Hematopoietic multipotent progenitor cell treated with erythropoietin and hydrocortisone succinate and interleukin-3 and kit ligand, for 4 days (in vitro differentiated cells): ENCODE results near the gene ITGAE.

ENCODE experiments used
- DNase-seq: peaks from one replicate; pipeline ENCODE4 v3.0.0-alpha.2; 2015

The ITGAE gene

DNA sequence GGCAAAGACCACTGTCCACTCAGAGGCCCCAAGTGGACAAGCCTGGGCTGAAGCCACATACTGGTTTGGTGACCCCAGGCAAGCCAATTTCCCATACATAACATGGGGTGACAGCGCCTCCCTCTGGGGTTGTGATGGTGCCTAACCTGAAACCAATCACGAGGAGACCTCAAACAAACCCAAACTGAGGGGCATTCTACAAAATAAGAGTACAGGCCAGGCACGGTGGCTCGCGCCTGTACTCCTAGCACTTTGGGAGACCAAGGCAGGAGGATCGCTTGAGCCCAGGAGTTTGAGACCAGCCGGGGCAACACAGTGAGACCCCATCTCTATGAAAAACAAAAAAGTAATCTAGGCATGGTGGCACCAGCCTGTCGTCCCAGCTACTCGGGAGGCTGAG is 108.6 kb downstream of the ITGAE start:
- DNase-seq = no peak

DNA sequence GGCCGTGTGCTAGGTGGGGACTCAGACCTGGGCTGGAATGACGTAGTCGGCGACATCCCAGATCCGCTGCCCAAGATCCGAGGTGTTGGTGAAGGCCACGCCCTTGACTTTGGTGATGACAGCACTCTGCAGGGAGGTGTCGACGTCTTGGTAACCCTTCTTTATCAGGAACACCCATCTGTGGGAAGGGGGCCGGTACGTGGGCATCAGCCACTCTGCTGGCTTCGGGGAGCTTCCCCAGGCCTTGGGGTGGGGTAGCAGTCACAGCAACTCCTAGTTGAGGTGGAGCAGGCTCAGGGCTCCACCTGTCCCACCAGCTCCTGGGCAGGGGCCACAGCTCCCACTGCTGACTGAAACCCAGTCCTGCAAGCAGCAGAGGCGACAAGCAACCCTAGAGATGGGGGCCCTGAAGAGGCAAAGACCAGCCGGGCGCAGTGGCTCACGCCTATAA is 109.3 kb downstream of the ITGAE start:
- peak; percentile 41 for DNase-seq

DNA sequence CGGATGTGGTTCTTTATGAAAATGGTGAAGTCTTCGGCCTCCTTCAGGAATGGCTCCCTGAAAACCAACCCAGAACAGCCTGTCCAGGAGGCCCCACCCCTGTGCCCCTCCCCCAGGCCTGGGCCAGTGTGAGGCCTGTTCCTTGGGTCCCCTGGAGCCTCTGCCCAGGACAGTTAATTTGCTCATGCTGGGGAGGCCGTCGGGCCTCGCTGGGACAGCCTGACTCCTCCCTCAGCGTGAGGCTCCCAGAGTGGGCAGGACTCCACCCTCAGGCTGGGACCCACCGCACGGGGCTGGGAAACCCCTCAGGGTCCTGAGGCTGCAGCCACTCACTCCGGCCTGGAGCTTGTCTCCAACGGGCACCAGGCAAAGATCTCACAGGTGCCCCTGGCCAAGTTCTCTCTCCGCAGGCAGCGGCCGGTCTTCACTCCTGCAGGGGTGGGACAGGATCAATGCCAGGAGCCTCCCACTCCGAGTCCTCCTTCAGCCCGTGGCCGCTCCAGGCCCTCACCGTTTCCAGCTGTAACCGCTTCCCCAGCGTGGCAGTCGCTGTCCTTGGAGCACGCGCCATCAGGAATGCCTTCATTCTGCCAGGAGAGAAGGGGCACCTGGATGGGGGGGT is 110.8 kb downstream of the ITGAE start:
- DNase-seq = no peak

DNA sequence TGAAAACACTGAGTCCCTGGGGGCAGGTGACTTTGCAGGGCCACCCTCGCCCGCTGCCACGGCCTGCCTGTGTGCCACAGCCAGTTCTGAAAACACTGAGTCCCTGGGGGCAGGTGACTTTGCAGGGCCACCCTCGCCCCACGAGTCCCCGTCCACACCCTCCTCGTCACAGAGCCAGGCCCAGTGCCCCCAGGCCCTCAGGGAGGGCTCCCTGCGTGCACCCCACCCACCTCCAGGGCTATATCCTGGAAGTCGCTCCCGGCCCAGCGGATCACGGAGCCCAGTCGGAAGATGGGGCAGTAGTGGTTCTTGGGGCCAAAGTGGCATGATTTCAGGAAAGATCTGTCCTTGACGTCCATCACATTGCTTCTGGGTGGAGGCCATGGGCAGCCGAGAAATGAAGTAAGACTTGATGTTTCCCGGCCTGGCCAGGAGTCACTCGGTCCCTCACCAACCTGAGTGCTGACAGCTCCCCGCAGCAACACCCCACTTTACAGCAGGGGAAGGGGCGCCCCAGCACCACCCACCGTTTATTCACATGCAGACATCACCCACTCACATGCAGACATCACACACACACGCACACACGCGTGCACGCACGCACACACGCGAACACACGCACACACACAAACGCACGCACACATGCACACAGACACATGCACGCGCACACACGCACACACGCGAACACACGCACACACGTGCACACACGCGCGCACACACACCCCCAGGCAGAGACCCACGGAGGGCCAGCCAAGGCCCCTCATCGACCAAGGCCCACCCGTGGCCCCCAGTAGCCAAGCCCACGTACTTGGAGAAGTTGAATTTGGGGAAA is 111.5 kb downstream of the ITGAE start:
- DNase-seq = no peak

DNA sequence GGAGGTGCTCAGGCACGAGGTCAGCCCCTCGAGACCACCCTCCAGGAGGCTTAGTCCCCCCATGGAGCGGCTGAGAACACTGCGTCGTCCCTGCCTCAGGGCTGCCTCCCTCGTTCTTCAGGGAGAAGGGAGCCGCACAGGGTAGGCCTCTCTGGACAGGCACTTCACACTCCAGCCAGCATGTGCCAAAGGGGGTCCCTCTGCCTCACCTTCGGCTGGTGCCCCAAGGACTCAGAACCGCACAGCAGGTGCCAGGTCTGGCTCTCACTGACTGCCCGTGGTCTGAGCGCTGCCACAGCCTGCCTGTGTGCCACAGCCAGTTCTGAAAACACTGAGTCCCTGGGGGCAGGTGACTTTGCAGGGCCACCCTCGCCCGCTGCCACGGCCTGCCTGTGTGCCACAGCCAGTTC is 112.1 kb downstream of the ITGAE start:
- DNase-seq = no peak

DNA sequence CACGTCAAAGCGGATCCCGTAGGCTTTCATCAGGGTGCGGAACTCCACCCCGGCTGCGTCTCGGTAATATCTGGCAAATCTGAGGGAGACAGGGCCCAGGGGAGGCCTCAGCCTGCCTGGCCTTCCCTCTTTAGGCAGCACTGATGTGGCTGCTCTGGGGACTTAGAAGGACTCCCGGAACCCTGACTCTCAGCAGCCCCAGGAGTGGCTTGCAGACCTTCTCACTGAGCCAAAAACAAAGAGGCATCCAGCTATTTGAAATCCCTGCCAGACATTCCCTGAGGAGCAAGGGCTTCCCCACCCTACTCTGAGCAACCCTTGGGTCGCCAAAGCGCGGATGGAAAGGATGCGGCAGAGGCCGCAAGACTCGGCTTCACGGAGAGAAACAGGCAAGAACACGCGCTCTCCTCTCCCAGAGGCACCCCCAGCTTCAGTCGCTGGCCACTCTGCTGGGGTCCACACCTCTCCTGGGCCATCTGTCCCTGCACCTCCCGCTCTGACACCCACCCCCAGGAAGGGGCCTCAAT is 112.9 kb downstream of the ITGAE start:
- no peak for DNase-seq

DNA sequence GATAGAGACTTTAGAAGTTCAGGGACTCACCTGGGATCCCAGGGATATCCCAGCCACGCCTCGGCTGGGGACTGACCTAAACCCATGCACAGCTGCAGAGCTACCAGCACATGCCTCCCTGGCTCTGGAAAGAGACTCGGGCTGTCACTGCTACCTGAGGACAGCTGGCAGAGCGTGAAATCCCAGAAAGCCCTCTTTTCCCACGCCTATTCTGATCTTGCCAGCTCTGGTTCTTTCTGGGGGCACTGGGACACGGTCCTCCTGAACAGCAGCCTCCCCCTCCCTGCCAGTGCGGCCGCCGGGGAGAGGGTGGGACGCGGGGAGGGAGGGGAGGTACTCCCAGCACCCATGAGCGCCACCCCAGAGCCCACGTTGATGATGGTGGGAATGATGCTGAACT is 115.8 kb downstream of the ITGAE start:
- no peak for DNase-seq

DNA sequence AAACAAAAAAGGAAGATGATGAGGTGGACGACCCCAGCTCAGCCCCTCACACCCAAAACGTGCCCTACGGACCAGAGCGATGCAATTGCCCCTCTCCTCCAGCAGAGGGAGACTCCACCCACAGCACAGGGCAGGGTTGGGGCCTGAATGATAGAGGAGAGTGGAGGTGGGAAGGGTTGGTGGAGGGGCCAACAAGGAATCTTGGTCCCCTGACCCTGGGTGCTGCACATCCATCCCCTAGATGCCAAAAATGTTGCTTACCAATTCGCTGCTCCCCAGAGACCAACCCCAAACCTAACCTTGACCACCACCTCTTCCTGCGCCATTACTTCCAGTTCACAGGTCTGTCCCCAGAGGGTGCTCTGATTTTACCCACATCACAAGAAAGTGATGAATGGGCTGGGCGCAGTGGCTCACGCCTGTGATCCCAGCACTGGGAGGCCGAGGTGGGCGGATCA is 117.9 kb downstream of the ITGAE start:
- DNase-seq = peak; percentile 82

DNA sequence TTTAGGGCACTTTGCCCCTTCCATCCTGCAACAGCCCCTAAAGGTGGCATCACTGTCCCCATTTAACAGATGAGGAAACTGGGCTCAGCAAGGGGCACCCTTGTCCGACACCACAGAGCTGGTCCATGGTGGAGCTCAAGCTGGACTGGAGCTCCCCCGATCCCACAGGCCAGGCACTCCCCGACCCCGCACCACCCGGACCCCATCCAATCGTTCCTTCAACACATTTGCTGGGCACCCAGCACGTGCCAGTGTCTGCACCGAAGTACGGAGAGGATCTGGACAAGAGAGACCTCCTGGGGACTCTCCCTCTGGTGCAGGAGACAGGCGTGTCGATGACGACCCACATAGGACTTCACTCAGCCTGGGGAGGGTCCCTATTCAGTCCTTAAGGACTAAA is 119.0 kb downstream of the ITGAE start:
- no peak for DNase-seq

DNA sequence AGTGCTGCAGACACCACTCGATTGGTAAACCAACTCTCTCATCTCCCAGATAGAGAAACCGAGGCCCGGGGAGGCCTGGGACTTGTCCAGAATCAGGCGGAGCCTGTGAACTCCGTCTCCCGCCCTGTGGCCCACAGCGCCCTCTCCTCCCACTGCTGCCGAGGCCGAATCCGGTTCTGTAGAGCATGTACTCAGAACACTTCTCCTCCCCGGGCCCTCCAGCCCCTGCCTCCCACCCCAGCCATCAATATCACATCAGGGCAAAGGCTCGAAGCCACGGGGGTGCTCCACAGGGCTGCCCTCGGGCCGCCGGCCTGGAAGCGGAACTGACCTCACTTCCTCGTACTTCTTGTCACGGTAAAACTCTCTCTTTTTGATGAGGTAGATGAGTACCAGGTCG is 119.4 kb downstream of the ITGAE start:
- no peak for DNase-seq

DNA sequence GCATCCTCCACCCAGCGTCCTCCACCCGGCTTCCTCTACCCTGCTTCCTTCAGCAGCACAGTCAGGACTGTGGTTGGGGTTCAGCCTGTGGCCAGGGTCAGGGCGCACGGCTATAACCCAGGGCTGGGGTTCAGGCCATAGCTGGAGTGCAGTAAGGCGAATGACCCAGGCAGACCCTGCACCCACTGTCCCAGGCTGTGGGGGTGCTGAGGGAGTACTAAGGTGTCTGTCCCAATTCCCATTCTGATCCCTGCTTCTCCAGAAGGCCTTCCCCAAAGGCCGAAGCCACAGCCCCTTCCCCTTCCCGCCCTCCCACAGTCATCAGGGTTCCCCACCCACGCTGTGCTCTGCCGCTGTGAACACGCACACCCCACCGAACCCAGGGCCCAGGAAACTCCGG is 119.9 kb downstream of the ITGAE start:
- no peak for DNase-seq

DNA sequence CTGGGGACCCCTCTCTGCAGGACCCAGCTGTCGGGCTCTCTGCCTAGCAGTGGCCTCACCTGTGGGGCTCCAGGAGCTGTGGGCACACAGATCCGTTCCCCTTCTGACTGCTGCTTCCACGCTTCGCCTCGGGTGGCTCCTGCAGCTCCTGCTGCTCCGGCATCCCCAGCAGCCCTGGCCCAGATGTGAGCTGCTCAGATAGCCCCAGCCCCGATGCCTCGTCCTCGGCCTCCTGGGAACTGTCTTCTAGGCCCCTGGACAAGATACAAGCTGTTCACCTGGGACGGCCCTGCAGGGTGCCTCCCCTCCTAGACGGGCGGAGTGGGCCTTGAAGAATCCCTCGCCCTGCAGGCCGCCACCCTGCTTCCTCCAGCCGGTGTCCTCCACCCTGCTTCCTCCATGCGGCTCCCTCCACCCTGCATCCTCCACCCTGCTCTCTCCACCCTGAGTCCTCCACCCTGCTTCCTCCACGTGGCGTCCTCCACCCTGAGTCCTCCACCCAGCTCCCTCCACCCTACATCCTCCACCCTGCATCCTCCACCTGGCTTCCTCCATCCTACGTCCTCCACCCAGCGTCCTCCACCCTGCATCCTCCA is 121.4 kb downstream of the ITGAE start:
- DNase-seq = peak; percentile 31

DNA sequence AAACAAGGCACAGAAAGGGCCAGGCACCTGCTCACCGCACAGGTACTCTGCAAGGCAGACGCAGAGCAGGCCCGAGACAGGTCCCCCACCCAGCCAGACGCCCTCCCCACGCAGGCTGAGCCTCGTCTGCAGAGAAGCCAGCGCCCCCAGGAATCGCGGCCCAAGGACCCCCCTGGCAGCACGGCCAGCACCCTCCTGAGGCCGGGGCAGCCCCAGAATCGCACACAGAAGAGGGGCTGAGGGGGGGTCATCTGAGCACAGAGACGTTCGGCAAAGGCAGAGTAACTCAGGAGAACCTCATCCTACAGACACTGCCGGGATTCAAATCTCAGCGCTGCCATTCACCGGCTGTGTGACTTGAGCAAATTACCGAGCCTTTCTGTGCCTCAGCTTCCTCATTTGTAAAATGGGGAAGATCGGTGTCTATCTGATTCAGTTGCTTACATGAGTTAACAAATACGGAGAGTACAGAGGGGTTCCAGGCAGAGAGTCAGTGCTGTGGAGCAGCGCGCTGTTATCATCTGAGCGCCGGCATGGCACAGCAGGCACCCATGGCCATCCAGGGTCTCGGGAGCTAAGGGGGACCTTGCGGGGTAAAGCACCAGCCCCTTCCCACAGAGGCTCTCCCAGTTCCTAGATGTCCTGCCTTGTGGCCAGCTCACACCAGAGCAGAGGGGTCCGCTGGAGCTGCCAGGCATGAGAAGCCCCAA is 122.0 kb downstream of the ITGAE start:
- peak; percentile 39 for DNase-seq

DNA sequence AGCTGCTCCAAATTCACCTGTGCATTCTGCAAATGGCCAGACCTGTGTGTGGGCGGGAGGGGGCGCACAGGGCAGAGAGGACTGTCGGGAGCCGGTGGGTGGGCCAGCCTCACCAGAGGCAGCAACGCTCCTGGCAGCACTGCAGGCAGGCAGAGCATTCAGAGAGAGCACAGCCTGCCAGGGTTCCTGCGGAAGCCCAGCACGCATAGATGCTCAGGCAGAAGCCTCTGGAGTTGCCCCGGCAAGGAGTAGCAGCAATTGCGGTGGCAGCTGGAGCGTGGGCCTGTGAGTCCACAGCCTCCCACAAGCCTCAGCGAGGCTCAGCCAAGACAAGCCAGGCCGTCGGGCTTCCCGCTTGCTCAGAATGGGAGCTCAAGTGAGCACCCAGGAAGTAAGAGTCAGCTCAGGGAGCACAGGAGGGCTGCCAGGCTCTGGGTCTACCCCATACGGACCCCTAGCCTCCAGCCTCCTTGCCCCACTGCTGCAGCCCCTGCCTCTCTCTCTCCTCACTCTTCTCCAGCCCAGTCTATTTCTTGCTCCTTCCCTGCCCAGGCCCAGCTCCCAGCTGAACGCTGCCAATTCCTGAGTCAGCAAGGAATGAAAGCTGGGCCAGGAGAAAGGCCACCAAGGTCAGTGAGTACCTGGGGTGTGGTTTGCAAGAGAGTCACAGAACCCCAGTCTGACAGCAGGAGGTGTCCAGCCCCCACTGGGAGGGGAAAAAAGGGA is 122.7 kb downstream of the ITGAE start:
- no peak for DNase-seq

DNA sequence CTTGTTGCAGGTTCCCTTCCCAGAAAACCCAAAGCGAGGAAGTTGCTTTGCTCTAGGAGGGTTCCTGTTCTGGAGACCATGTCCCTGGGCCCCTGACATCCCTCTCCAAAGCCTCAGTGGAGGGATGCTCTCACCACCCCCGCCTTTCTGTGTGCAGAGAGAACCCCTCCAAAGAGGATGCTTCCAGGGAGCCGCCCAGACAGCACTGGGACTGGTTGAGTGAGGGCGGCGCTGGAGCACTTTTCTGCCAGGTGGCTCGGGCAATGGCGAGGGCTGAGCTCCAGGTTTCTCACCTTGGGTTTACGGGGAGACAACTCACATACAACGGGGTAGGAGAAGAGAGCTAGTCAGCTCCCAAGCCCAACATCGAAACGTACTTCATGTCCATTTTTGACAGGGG is 125.1 kb downstream of the ITGAE start:
- no peak for DNase-seq

DNA sequence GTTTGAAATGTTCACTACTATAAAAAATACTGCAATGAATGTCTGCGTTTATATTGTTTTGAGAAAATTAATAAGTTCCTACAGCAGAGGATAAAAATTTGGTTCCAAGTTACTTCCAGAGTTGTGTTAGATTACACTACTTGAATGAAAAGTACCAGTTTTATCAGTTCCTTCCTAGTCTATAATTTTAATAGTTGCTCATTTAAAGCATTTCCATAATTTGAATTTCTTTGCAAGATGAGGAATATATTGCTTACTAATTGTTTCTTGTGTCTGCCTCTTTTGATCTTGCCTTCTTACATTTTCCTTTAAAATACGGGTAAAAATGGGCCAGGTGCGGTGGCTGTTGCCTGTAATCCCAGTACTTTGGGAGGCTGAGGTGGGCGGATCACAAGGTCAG is 128.4 kb downstream of the ITGAE start:
- DNase-seq = no peak

DNA sequence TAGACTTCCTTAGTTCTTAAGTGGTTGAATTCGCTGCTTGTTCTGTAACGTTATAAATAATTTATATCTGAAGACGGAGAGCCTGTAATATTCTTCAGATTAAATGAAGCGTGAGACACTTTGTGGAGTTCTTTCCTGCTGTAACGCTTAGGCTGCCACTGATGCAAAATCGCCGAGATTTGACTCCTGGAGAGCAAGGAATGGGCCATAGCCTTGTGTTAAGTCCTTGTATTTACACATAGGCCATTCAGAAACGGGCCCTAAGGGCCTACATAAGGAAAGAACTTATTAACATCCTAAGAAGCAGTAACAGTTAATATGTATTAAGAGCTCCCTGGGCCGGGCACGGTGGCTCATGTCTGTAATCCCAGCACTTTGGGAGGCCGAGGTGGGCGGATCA is 131.4 kb downstream of the ITGAE start:
- peak; percentile 22 for DNase-seq

DNA sequence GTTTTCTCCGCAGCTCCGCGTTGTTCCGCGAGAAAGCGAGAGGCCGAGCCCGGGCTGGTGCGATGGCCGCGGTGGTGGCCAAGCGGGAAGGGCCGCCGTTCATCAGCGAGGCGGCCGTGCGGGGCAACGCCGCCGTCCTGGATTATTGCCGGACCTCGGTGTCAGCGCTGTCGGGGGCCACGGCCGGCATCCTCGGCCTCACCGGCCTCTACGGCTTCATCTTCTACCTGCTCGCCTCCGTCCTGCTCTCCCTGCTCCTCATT is 132.0 kb downstream of the ITGAE start:
- no peak for DNase-seq

DNA sequence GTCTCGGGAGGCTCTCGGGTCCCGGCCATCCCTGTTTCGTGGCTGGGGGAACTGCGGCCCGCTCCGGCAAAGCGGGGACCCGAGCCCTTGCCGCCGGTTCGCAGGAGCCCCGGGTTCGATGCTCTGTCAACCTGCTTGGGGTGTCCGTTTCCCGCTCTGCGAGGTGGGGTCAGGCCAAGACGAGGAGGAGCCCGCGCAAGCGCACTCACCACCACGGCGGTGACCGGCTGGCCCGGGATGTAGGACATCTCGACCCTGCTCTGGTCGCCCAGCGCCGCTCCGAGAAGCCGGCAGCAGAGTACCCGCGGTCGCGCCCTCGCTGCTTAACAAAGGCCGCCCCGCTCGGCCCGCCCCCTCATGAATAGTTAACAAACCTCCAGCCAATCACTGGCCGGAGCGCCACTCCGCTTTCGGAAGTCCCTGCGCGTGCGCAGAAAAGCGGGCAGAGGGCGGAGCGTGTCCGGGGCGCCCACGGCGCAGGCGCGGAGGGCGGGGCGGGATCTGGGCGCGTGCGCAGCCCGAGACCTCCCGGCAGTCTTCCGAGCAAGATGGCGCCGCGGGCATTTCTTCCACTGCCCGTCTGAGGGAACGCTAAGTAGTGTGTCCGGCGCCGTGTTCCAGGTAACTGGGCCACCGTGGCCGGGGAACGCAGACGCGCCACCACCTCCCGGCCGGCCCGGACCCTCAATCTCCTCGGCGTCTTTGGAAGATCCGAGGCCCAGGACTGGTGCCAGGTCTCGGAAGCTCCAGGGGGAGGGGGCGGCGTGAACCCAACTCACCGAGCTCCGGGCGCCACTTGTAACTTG is 132.5 kb downstream of the ITGAE start, which contains the start of the genes EMC6 and TAX1BP3:
TSS of gene EMC6 (plus strand) at position 534 of the 806 bp plus-strand sequence. CDS start 335 bp downstream, outside the sequence.
TSS of gene TAX1BP3 (minus strand) at position 300 of the 806 bp plus-strand sequence. CDS start at position 248, 52 bp downstream.
- DNase-seq = peak; percentile 99

DNA sequence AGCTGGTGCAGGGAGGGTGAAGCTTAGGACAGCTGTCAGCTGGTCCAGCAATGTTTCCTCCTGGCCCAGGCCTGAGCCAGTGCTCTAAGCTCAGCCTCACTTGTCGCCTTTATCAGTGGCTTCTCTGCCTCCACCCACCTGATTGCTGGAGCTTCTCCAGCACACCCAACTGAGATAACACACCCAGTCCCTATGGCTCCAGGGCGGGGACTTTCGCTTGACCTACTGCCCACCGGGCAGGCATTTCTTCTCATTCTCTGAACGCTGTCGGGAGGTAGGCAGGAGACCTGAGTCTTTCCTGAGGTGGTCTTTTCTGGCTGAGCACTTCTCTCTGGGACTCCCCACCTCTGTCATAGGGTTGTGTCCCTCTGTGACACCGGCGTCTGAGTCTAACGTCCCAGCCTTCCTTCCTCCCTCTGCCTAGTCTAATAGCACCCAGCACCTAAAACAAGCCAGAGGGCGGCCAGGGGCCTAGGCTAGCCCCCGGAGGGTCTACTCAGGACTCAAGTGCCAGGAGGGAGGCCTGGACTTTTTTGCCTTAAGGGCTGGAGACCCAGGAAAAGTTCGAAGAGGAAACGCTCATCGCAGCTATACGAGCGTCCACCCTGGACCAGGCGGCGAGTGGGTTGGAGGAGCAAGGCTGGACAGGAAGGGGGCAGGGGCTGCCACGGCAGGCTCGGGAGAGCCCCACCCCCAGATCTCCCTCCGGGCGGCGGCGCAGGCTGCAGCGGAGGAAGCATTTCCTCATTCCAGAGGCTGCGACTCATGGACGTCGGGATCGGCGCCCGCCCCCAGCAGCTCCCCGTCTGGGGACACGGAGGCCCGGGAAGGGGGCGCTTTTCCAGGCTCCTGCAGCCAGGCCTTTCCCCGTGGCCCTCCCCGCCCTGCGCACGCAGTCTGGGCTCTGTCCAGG is 133.4 kb downstream of the ITGAE start:
- DNase-seq = peak; percentile 81
